A549 (cell line): ENCODE data around the gene NECTIN1. TPM values are rescaled to one million over a fixed set of nuclear protein-coding genes. Genes with fewer than 3 reads are reported as not detected.

Source experiments
- ATAC-seq, 2 experiments: fragments of 200-7000 bp in 1 of 2; fragments of >200 bp in 1 of 2; cut with Nextera tagmentation in 1 of 2; cut with Tn5 transposase in 1 of 2; 3 replicates each; pipeline versions ENCODE4 v1.8.0 to v1.9.1; 2018 to 2020; ENCODE audit warnings: mild to moderate bottlenecking in 1 of 2, moderate library complexity in 1 of 2
- CTCF ChIA-PET: fragments of 300-600 bp; sonication (Branson Sonifier 250); formaldehyde crosslinking; extraction: SDS; loops from one replicate; lab custom pipeline; 2021; ENCODE audit warnings: antibody characterized with exemption, inconsistent platforms; lab: Yijun Ruan, JAX
- POLR2A ChIA-PET: fragments of 350-600 bp; formaldehyde crosslinking; extraction: SDS; loops from one replicate; lab custom pipeline; 2021; ENCODE audit warnings: antibody characterized with exemption, inconsistent platforms; lab: Yijun Ruan, JAX
- DNase-seq, 2 experiments: peaks; one replicate each; pipeline versions ENCODE4 v3.0.0 to v3.0.0-alpha.2; 2011 to 2016; ENCODE audit warnings: low read depth in 1 of 2, low spot score in 1 of 2
- FAIRE-seq: peaks from 2 replicates; lab custom pipeline; 2011; peaks lifted over from hg19 to GRCh38; lab: Jason Lieb, UNC
- H3K27ac ChIP-seq, 2 experiments: fragments of >200 bp; sonication (Bioruptor Twin); formaldehyde crosslinking; 3 replicates each; pipeline ENCODE4 v1.5.1; 2016 to 2017
- H3K4me1 ChIP-seq: fragments of >200 bp; sonication (Bioruptor Twin); formaldehyde crosslinking; 3 replicates; pipeline ENCODE4 v1.6.1; 2016
- H3K4me2 ChIP-seq: fragments of >200 bp; sonication (Bioruptor Twin); formaldehyde crosslinking; 3 replicates; pipeline ENCODE4 v1.6.1; 2016
- H3K4me3 ChIP-seq: fragments of >200 bp; sonication (Bioruptor Twin); formaldehyde crosslinking; 3 replicates; pipeline ENCODE4 v1.5.1; 2016
- H3K9me3 ChIP-seq: fragments of >200 bp; sonication (Bioruptor Twin); formaldehyde crosslinking; 3 replicates; pipeline ENCODE4 v1.6.1; 2016
- BCL3 ChIP-seq: fragments of >200 bp; sonication (Bioruptor Twin); formaldehyde crosslinking; IDR thresholded peaks from 3 replicates; pipeline ENCODE4 v1.6.1; 2016
- CTCF ChIP-seq: fragments of >200 bp; sonication (Bioruptor Twin); formaldehyde crosslinking; IDR thresholded peaks from 3 replicates; pipeline ENCODE4 v1.5.1; 2016
- HEYL ChIP-seq: fragments of 250-450 bp; sonication (Bioruptor Pico); IDR thresholded peaks from 2 replicates; pipeline ENCODE4 v1.8.0; 2021; ENCODE audit warnings: mild to moderate bottlenecking, moderate library complexity
- JUNB ChIP-seq: fragments of >200 bp; sonication (Bioruptor Twin); formaldehyde crosslinking; IDR thresholded peaks from 2 replicates; pipeline ENCODE4 v1.6.1; 2016
- MAFK ChIP-seq: fragments of 450-650 bp; IDR thresholded peaks from 2 replicates; pipeline ENCODE4 v1.6.1; 2014; ENCODE audit not compliant: partially characterized antibody
- MAZ ChIP-seq: fragments of 150-350 bp; IDR thresholded peaks from 2 replicates; pipeline ENCODE4 v1.6.1; 2014; ENCODE audit warnings: antibody characterized with exemption, low read depth, low read length, borderline replicate concordance
- NFE2L2 ChIP-seq: fragments of 150-350 bp; conservative IDR thresholded peaks from 2 replicates; pipeline ENCODE4 v1.6.1; 2014; ENCODE audit warnings: low read length
- NPAS2 ChIP-seq: fragments of 250-450 bp; sonication (Bioruptor Pico); IDR thresholded peaks from 2 replicates; pipeline ENCODE4 v1.8.0; 2022; ENCODE audit warnings: mild to moderate bottlenecking, moderate library complexity, borderline replicate concordance
- NR3C1 ChIP-seq: fragments of >200 bp; sonication (Bioruptor Twin); formaldehyde crosslinking; IDR thresholded peaks from 3 replicates; pipeline ENCODE4 v1.6.1; 2017
- PHF8 ChIP-seq: fragments of 200-600 bp; sonication (generic); IDR thresholded peaks from 2 replicates; pipeline ENCODE4 v1.6.1; 2016; ENCODE audit warnings: low read depth, mild to moderate bottlenecking, antibody characterized with exemption, moderate library complexity, borderline replicate concordance
- POLR2AphosphoS2 ChIP-seq: conservative IDR thresholded peaks from 2 replicates; pipeline ENCODE4 v1.6.1; 2012; ENCODE audit warnings: low read length, improper control_type of control experiment, inconsistent platforms
- RAD21 ChIP-seq, 2 experiments: fragments of >200 bp in 1 of 2; sonication (Bioruptor Twin) in 1 of 2; formaldehyde crosslinking in 1 of 2; IDR thresholded peaks in 1 of 2; conservative IDR thresholded peaks in 1 of 2; 2 replicates in 1 of 2; 3 replicates in 1 of 2; pipeline ENCODE4 v1.6.1; 2012 to 2018; ENCODE audit warnings: inconsistent platforms in 1 of 2
- RARB ChIP-seq: fragments of 250-450 bp; sonication (Bioruptor Pico); IDR thresholded peaks from 2 replicates; pipeline ENCODE4 v1.8.0; 2021; ENCODE audit warnings: mild to moderate bottlenecking, moderate library complexity
- RCOR1 ChIP-seq: fragments of 150-350 bp; IDR thresholded peaks from 2 replicates; pipeline ENCODE4 v1.6.1; 2014; ENCODE audit warnings: antibody characterized with exemption, low read length, low read depth
- ZNF302 ChIP-seq: fragments of 250-450 bp; sonication (Bioruptor Pico); IDR thresholded peaks from 2 replicates; pipeline ENCODE4 v1.9.0; 2021; ENCODE audit warnings: inconsistent platforms, mild to moderate bottlenecking, moderate library complexity
- WGBS: methylation state at CpG from one replicate; pipeline ENCODE4 v1.1.6; 2017; ENCODE audit errors: missing lambda C conversion rate; 5-methylcytosine and 5-hydroxymethylcytosine counted together
- polyA plus RNA-seq, 4 experiments: library from polyadenylated mRNA; depleted of rRNA in 3 of 4; stranded (reverse); fragments of >200 nt; fragmentation: RNase III in 1 of 4; extraction: RNeasy Plus Mini Kit Qiagen cat#74134 plus additional on column Dnase treatment in 1 of 4; gene quantifications; 2 replicates in 3 of 4; 3 replicates in 1 of 4; pipeline ENCODE4 v1.2.3, GENCODE V29; 2011 to 2017
- TF ChIP-seq, protein P1 (sequence below): fragments of 250-450 bp; sonication (Bioruptor Pico); IDR thresholded peaks from 2 replicates; pipeline ENCODE4 v1.5.0; 2021; ENCODE audit warnings: mild to moderate bottlenecking, moderate library complexity, borderline replicate concordance
- TF ChIP-seq, protein P2 (sequence below): IDR thresholded peaks from 2 replicates; pipeline ENCODE4 v1.6.1; 2012
- TF ChIP-seq, protein P3 (sequence below): fragments of 450-650 bp; IDR thresholded peaks from 2 replicates; pipeline ENCODE4 v1.6.1; 2014; ENCODE audit warnings: antibody characterized with exemption

NECTIN1 gene
- polyA plus RNA-seq, 2 of the 4 experiments (the other 2 are of a cell fraction): 2.2 to 5.5 TPM

DNA sequence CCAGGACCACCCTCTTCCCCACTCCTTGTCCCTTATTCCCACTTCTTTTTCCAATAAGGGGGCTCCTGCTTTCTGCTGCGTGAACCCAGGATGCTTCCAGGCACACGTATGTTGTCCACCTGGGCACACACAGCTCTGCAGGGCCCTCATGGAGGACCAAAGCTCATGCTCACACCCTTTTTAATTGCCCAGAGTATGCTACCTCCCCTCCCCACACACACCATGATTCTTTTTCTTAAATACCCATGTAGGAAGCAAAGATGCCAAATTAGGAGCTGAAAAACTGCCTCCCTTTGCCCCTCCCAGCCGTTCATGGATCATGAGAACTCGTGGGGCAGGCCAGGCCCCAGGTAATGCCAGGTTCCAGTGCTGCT, 5.1 kb downstream of the NECTIN1 start (continued):
- TF ChIP-seq, protein P1, sequence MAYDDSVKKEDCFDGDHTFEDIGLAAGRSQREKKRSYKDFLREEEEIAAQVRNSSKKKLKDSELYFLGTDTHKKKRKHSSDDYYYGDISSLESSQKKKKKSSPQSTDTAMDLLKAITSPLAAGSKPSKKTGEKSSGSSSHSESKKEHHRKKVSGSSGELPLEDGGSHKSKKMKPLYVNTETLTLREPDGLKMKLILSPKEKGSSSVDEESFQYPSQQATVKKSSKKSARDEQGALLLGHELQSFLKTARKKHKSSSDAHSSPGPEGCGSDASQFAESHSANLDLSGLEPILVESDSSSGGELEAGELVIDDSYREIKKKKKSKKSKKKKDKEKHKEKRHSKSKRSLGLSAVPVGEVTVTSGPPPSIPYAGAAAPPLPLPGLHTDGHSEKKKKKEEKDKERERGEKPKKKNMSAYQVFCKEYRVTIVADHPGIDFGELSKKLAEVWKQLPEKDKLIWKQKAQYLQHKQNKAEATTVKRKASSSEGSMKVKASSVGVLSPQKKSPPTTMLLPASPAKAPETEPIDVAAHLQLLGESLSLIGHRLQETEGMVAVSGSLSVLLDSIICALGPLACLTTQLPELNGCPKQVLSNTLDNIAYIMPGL (CRISPR knock-in tag): no peak
- TF ChIP-seq, protein P2, sequence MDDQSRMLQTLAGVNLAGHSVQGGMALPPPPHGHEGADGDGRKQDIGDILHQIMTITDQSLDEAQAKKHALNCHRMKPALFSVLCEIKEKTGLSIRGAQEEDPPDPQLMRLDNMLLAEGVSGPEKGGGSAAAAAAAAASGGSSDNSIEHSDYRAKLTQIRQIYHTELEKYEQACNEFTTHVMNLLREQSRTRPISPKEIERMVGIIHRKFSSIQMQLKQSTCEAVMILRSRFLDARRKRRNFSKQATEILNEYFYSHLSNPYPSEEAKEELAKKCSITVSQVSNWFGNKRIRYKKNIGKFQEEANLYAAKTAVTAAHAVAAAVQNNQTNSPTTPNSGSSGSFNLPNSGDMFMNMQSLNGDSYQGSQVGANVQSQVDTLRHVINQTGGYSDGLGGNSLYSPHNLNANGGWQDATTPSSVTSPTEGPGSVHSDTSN: no peak
- TF ChIP-seq HEYL (CRISPR knock-in tag): no peak
- no peak for TF ChIP-seq MAZ

GRCh38 chr11:119723243-119723951, 5.6 kb downstream of the NECTIN1 start:
- CTCF ChIA-PET: interaction anchor here (1.1 to 1.4 kb wide), 3 partner anchors 17 to 506 kb away, joined by 3 to 6 read pairs (median 3); no protein-coding TSS in a partner anchor
- FAIRE-seq: no peak
- Histone ChIP-seq H3K4me2 (no peak overlapping the region), H3K4me3 (no peak overlapping the region), H3K4me1 (peaks cover 6% of the 10 kb centered on the region; the same call in 1 of the 3 replicates), H3K27ac (no peak overlapping the region), H3K9me3 (no peaks in the 10 kb centered on the region)
- TF ChIP-seq NR3C1: no peak
- no peak for TF ChIP-seq CTCF
- no peak for TF ChIP-seq JUNB
- TF ChIP-seq, protein P3, sequence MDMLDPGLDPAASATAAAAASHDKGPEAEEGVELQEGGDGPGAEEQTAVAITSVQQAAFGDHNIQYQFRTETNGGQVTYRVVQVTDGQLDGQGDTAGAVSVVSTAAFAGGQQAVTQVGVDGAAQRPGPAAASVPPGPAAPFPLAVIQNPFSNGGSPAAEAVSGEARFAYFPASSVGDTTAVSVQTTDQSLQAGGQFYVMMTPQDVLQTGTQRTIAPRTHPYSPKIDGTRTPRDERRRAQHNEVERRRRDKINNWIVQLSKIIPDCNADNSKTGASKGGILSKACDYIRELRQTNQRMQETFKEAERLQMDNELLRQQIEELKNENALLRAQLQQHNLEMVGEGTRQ: no peak
- TF ChIP-seq, protein P1 (CRISPR knock-in tag): no peak
- no peak for TF ChIP-seq RARB (CRISPR knock-in tag)
- no peak for TF ChIP-seq MAFK
- TF ChIP-seq PHF8: no peak
- no peak for TF ChIP-seq ZNF302 (CRISPR knock-in tag)
- no peak for TF ChIP-seq NFE2L2
- no peak for TF ChIP-seq RCOR1
- TF ChIP-seq POLR2AphosphoS2: no peak
- TF ChIP-seq RAD21 (conservative IDR thresholded peaks at IDR 0.05 in 1 of 2, IDR thresholded peaks at IDR 0.05 in 1 of 2): no peak
- no peak for TF ChIP-seq HEYL (CRISPR knock-in tag)
- no peak for TF ChIP-seq BCL3
- no peak for TF ChIP-seq NPAS2
- POLR2A ChIA-PET: no interaction called here
- DNase-seq: no peak
- ATAC-seq: no peak
- 54% methylated on average over 6 of the region's 6 CpGs for WGBS
